Measurements from ENCODE around the gene NHLRC2. TPM values are rescaled to one million over a fixed set of nuclear protein-coding genes. Genes with fewer than 3 reads are reported as not detected.
"Not testable (repeated sequence)": the region's sequence is repeated elsewhere in the genome, so short reads cannot be mapped to it uniquely, and the experiment has no call there.

The NHLRC2 gene
- total RNA-seq, 1 donor from 2014 or later: 46.1 TPM

DNA sequence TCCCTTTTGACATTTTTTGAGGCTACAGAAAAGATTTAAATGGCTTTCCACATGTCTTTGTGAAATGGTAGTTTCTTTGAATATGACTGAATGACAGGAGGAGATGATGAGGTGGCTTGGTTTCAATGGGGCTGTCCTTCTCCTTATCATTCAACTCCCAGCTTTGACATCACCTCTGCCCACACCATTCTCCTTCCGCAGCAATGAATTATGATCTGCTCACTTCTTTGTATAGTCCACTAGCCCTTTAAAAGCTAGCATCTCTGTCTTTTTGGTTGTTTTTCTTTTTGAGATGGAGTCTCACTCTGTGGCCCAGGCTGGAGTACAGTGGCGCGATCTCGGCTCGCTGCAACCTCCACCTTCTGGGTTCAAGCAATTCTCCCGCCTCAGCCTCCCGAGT, 32.3 kb upstream of the NHLRC2 start:
- no peaks in the 10 kb centered on the region for H3K9me3 ChIP-seq
- no peak overlapping the region for H3K4me3 ChIP-seq
- H3K27me3 ChIP-seq: no peaks in the 10 kb centered on the region
- no peak for ATAC-seq
- intact Hi-C loops (cut with DNase I): no loop called here
- H3K36me3 ChIP-seq: no peaks in the 10 kb centered on the region
- TF ChIP-seq, protein P1, sequence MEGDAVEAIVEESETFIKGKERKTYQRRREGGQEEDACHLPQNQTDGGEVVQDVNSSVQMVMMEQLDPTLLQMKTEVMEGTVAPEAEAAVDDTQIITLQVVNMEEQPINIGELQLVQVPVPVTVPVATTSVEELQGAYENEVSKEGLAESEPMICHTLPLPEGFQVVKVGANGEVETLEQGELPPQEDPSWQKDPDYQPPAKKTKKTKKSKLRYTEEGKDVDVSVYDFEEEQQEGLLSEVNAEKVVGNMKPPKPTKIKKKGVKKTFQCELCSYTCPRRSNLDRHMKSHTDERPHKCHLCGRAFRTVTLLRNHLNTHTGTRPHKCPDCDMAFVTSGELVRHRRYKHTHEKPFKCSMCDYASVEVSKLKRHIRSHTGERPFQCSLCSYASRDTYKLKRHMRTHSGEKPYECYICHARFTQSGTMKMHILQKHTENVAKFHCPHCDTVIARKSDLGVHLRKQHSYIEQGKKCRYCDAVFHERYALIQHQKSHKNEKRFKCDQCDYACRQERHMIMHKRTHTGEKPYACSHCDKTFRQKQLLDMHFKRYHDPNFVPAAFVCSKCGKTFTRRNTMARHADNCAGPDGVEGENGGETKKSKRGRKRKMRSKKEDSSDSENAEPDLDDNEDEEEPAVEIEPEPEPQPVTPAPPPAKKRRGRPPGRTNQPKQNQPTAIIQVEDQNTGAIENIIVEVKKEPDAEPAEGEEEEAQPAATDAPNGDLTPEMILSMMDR (IDR thresholded peaks at IDR 0.05): no peak
- no peak overlapping the region for H3K27ac ChIP-seq
- no peaks in the 10 kb centered on the region for H3K4me1 ChIP-seq
- no peak for DNase-seq

DNA sequence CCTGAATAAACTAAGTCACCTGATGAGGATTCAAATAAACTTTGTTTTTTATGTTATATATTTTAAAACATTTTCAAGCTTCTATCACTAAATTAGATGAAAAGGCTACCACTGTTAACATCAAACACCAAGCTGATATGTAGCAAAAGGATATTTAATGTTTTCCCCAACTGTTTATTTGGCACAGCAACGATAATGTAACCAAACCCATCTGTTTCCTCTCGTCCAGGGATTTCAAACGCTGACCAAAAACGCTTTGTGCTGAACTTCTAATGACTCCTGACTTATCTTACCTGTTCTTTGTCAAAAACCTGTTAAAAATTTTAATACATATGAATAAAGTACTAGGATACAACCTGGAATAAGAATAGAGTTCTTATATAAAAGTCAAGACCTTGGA, 31.1 kb upstream of the NHLRC2 start:
- H3K4me1 ChIP-seq: no peaks in the 10 kb centered on the region
- no peak for ATAC-seq
- TF ChIP-seq, protein P1 (IDR thresholded peaks at IDR 0.05): no peak
- H3K27me3 ChIP-seq: no peaks in the 10 kb centered on the region
- no peak overlapping the region for H3K4me3 ChIP-seq
- no peak overlapping the region for H3K27ac ChIP-seq
- no peaks in the 10 kb centered on the region for H3K36me3 ChIP-seq
- H3K9me3 ChIP-seq: no peaks in the 10 kb centered on the region
- intact Hi-C loops (cut with DNase I): no loop called here
- DNase-seq: no peak

DNA sequence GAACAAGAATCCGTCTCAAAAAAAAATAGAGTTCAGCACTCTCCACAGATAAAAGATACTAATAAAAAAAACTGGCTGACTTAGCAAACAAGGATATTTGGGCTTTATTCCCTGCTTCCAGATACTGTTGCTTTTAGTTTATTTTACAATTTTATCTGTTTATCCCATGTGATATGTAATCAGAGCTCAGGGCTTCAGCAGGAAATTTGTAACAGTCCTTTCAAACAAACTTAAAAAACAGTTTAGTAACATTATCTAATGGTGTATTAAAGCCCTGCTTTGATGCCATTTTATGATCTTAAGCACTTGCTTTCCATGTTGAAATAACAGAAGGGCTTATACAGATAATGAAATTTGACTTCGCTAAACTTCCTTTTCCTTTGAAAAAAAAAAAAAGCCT, 28.7 kb upstream of the NHLRC2 start:
- Histone ChIP-seq H3K9me3 (no peaks in the 10 kb centered on the region), H3K27ac (no peak overlapping the region), H3K4me3 (no peak overlapping the region), H3K4me1 (no peaks in the 10 kb centered on the region), H3K36me3 (no peaks in the 10 kb centered on the region), H3K27me3 (no peaks in the 10 kb centered on the region)
- TF ChIP-seq, protein P1 (IDR thresholded peaks at IDR 0.05): no peak
- DNase-seq (no peak), ATAC-seq (no peak)
- intact Hi-C loops (cut with DNase I): no loop called here

DNA sequence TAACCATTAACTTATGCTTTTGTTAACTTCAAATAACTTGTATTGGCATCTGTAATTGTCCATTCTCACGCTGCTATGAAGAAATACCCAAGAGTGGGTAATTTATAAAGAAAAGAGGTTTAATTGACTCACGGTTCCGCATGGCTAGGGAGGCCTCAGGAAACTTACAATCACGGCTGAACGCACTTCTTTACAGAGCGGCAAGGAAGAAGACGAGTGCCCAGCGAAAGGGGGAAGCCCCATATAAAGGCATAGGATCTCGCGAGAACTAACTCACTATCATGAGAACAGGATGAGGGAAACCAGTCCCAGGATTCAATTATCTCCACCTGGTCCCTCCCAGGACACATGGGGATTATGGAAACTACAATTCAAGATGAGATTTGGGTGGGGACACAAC, 25.9 kb upstream of the NHLRC2 start:
- H3K27ac ChIP-seq; H3K4me3 ChIP-seq; H3K36me3 ChIP-seq; intact Hi-C loops (cut with DNase I); H3K9me3 ChIP-seq; DNase-seq; H3K27me3 ChIP-seq; ATAC-seq; H3K4me1 ChIP-seq: not testable (repeated sequence)

DNA sequence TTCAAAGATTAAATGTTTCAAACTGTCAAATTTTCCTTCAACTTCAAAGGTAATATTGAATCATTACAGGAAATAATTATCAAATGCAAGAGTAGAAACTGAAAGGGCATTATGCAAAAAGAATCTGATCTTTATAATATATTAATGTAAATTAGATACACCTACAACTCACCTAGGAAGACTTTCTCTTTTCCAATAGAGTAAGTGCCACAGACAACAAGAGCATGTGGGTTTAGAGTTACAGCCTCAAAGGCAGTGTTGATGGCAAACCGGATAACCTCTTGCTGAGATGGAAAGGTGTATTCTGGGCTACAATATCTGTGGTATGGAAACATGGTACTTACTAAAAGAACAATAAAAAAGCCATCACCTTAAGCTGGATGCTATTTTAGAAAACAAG, 12.3 kb upstream of the NHLRC2 start:
- DNase-seq (no peak), ATAC-seq (no peak)
- Histone ChIP-seq H3K9me3 (no peaks in the 10 kb centered on the region), H3K4me3 (no peak overlapping the region), H3K4me1 (no peaks in the 10 kb centered on the region), H3K36me3 (peaks cover 27% of the 10 kb centered on the region), H3K27ac (no peak overlapping the region), H3K27me3 (no peaks in the 10 kb centered on the region)
- TF ChIP-seq, protein P1 (IDR thresholded peaks at IDR 0.05): no peak
- intact Hi-C loops (cut with DNase I): no loop called here

DNA sequence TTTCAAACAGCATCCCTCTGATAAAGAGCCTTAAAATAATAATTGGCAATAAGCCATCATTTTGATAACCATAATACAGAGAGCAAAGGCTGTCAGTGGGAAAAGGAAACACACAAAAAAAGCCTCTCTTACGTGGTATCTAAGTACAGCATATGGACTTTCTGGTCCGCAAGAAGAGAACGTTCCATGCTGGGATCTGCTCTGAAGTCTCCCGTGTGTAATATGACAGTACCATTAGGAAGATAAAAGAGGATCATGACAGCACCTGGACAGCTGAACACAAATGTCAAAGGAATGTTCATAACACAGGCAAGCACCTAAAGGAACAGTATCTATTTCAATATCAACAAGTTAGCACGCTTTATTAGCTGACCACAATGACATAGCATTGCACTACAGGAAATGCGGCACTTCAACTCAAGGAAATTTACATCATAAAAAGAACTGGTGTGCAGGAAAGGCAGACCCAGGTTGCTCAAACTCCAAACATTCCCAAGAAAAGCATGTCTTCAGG, 10.4 kb upstream of the NHLRC2 start:
- intact Hi-C loops (cut with DNase I): no loop called here
- Histone ChIP-seq H3K27ac (no peak overlapping the region), H3K4me3 (no peak overlapping the region), H3K9me3 (no peaks in the 10 kb centered on the region), H3K36me3 (peaks cover 27% of the 10 kb centered on the region), H3K4me1 (no peaks in the 10 kb centered on the region), H3K27me3 (no peaks in the 10 kb centered on the region)
- ATAC-seq (no peak), DNase-seq (no peak)
- TF ChIP-seq, protein P1 (IDR thresholded peaks at IDR 0.05): no peak

All from upper lobe of right lung (tissue), 1 donor.